HEK293T (cell line): Measurements from ENCODE around the gene PRKG1.

Experiments used
- CTCF ChIA-PET: fragments of 350-600 bp; formaldehyde crosslinking; extraction: SDS; loops from one replicate; lab custom pipeline; 2021; ENCODE audit warnings: antibody characterized with exemption, inconsistent platforms; lab: Yijun Ruan, JAX
- POLR2A ChIA-PET: fragments of 350-600 bp; formaldehyde crosslinking; extraction: SDS; loops from one replicate; lab custom pipeline; 2020; ENCODE audit warnings: antibody characterized with exemption, inconsistent platforms; lab: Yijun Ruan, JAX
- DNase-seq: peaks from one replicate; pipeline ENCODE4 v3.0.0; 2012; ENCODE audit warnings: mixed read lengths; ENCODE audit errors: extremely low spot score
- ARNT ChIP-seq: fragments of 450-650 bp; IDR thresholded peaks from 2 replicates; pipeline ENCODE4 v1.6.1; 2017; ENCODE audit warnings: mild to moderate bottlenecking
- BHLHE40 ChIP-seq: fragments of 450-650 bp; IDR thresholded peaks from 2 replicates; pipeline ENCODE4 v1.6.1; 2016; ENCODE audit warnings: mild to moderate bottlenecking, moderate library complexity, borderline replicate concordance
- CTBP1 ChIP-seq: fragments of 450-650 bp; IDR thresholded peaks from 2 replicates; pipeline ENCODE4 v1.6.1; 2016; ENCODE audit warnings: borderline replicate concordance
- ELF4 ChIP-seq: fragments of 450-650 bp; IDR thresholded peaks from 2 replicates; pipeline ENCODE4 v1.6.1; 2017; ENCODE audit warnings: antibody characterized with exemption
- FOXA1 ChIP-seq: fragments of 450-650 bp; IDR thresholded peaks from 2 replicates; pipeline ENCODE4 v1.6.1; 2016; ENCODE audit warnings: mild to moderate bottlenecking
- FOXK2 ChIP-seq: fragments of 450-650 bp; IDR thresholded peaks from 2 replicates; pipeline ENCODE4 v1.6.1; 2016; ENCODE audit warnings: mild to moderate bottlenecking
- FOXM1 ChIP-seq: fragments of 450-650 bp; IDR thresholded peaks from 2 replicates; pipeline ENCODE4 v1.6.1; 2017; ENCODE audit warnings: mild to moderate bottlenecking, borderline replicate concordance
- HDGF ChIP-seq: fragments of 450-650 bp; IDR thresholded peaks from 2 replicates; pipeline ENCODE4 v1.6.1; 2017; ENCODE audit warnings: antibody characterized with exemption, borderline replicate concordance
- L3MBTL2 ChIP-seq: fragments of 450-650 bp; conservative IDR thresholded peaks from 2 replicates; pipeline ENCODE4 v1.6.1; 2016; ENCODE audit warnings: mild to moderate bottlenecking
- LEF1 ChIP-seq: fragments of 450-650 bp; IDR thresholded peaks from 2 replicates; pipeline ENCODE4 v1.6.1; 2017; ENCODE audit warnings: mild to moderate bottlenecking, borderline replicate concordance
- NFRKB ChIP-seq: fragments of 450-650 bp; IDR thresholded peaks from 2 replicates; pipeline ENCODE4 v1.6.1; 2016; ENCODE audit warnings: mild to moderate bottlenecking, moderate library complexity
- PKNOX1 ChIP-seq: fragments of 450-650 bp; IDR thresholded peaks from 2 replicates; pipeline ENCODE4 v1.6.1; 2016
- SP1 ChIP-seq: fragments of 450-650 bp; IDR thresholded peaks from 2 replicates; pipeline ENCODE4 v1.6.1; 2017
- SUZ12 ChIP-seq: fragments of 450-650 bp; IDR thresholded peaks from 2 replicates; pipeline ENCODE4 v1.6.1; 2016; ENCODE audit warnings: mild to moderate bottlenecking
- TARDBP ChIP-seq: fragments of 450-650 bp; IDR thresholded peaks from 2 replicates; pipeline ENCODE4 v1.6.1; 2016
- ZNF384 ChIP-seq: fragments of 450-650 bp; IDR thresholded peaks from 2 replicates; pipeline ENCODE4 v1.6.1; 2016

Gene PRKG1

GRCh38 chr10:51834548-51834947, 760.3 kb downstream of the PRKG1 start:
- POLR2A ChIA-PET = no interaction called here
- DNase-seq = no peak

GRCh38 chr10:51838471-51838870, 764.2 kb downstream of the PRKG1 start:
- ChIA-PET CTCF (no interaction called here), POLR2A (no interaction called here)
- DNase-seq = no peak

More at GRCh38 chr10:51834548-51834947, 760.3 kb downstream of the PRKG1 start:
- CTCF ChIA-PET = no interaction called here
- TF ChIP-seq LEF1 (no peak), SUZ12 (no peak), FOXK2 (no peak), BHLHE40 (no peak), SP1 (no peak), L3MBTL2 (no peak), ELF4 (no peak), TARDBP (no peak), FOXA1 (no peak)

GRCh38 chr10:51843966-51844365, 769.7 kb downstream of the PRKG1 start:
- no peak for TF ChIP-seq PKNOX1
- no peak for TF ChIP-seq BHLHE40
- no peak for TF ChIP-seq L3MBTL2
- TF ChIP-seq FOXK2 = no peak
- TF ChIP-seq CTBP1 = no peak
- TF ChIP-seq TARDBP = no peak
- no peak for TF ChIP-seq SP1
- TF ChIP-seq ELF4 = no peak
- TF ChIP-seq LEF1 = no peak
- no peak for TF ChIP-seq ARNT
- TF ChIP-seq NFRKB = no peak
- no peak for TF ChIP-seq FOXA1
- no peak for TF ChIP-seq SUZ12
- no peak for TF ChIP-seq HDGF
- TF ChIP-seq ZNF384 = no peak
- no peak for TF ChIP-seq FOXM1
- DNase-seq = no peak
- ChIA-PET CTCF (no interaction called here), POLR2A (no interaction called here)

More at GRCh38 chr10:51838471-51838870, 764.2 kb downstream of the PRKG1 start:
- no peak for TF ChIP-seq PKNOX1

- ChIA-PET POLR2A (no interaction called here), CTCF (no interaction called here)
- no peak for DNase-seq
- TF ChIP-seq HDGF (no peak), TARDBP (no peak), BHLHE40 (no peak), ARNT (no peak), NFRKB (no peak)
These were observed 772.7 kb downstream of the PRKG1 start for GRCh38 chr10:51846856-51847506.

GRCh38 chr10:51852297-51852696, 778.0 kb downstream of the PRKG1 start:
- ChIA-PET POLR2A (no interaction called here), CTCF (no interaction called here)
- DNase-seq = no peak
- no peak for TF ChIP-seq LEF1
- TF ChIP-seq FOXK2 = no peak
- no peak for TF ChIP-seq SP1
- TF ChIP-seq ZNF384 = no peak
- TF ChIP-seq PKNOX1 = no peak
- no peak for TF ChIP-seq ELF4
- no peak for TF ChIP-seq TARDBP
- no peak for TF ChIP-seq CTBP1
- TF ChIP-seq ARNT = no peak
- TF ChIP-seq HDGF = no peak
- no peak for TF ChIP-seq NFRKB
- no peak for TF ChIP-seq FOXM1

GRCh38 chr10:51857305-51857704, 783.0 kb downstream of the PRKG1 start:
- TF ChIP-seq ELF4 = no peak
- no peak for TF ChIP-seq PKNOX1
- TF ChIP-seq BHLHE40 = no peak
- TF ChIP-seq HDGF = no peak
- no peak for TF ChIP-seq TARDBP
- no peak for TF ChIP-seq SP1
- no peak for TF ChIP-seq SUZ12
- TF ChIP-seq FOXA1 = no peak
- TF ChIP-seq FOXK2 = no peak
- TF ChIP-seq CTBP1 = no peak
- TF ChIP-seq FOXM1 = no peak
- TF ChIP-seq NFRKB = no peak
- no peak for TF ChIP-seq ZNF384
- TF ChIP-seq L3MBTL2 = no peak
- no peak for DNase-seq
- POLR2A ChIA-PET = no interaction called here
- CTCF ChIA-PET = no interaction called here
